Calu3 (cell line): ENCODE results near the gene SLC25A42. TPM values are rescaled to one million over a fixed set of nuclear protein-coding genes. Genes with fewer than 3 reads are reported as not detected.
A peak's percentile ranks its signal among the peaks of the same experiment; 100 is the strongest.
"Not testable (repeated sequence)": the region's sequence is repeated elsewhere in the genome, so short reads cannot be mapped to it uniquely, and the experiment has no call there.

Experiments
- BruUV-seq: library from RNA; stranded (reverse); fragments of 400-500 nt; replicated peaks from 2 replicates; lab custom pipeline; 2021; lab: Mats Ljungman, UMichigan
- CTCF ChIA-PET: fragments of 300-600 bp; sonication (Branson Sonifier 250); formaldehyde crosslinking; loops from one replicate; lab custom pipeline; 2022; ENCODE audit warnings: antibody characterized with exemption; lab: Charles Lee
- DNase-seq: peaks from one replicate; pipeline ENCODE4 v3.0.0; 2022
- H3K27ac Mint-ChIP-seq: one replicate; pipeline ENCODE4 v1.8.0; 2022; ENCODE audit warnings: mixed read lengths; ENCODE audit not compliant: unreplicated experiment
- H3K27me3 Mint-ChIP-seq: one replicate; pipeline ENCODE4 v1.8.0; 2022; ENCODE audit warnings: mixed read lengths; ENCODE audit not compliant: unreplicated experiment
- H3K36me3 Mint-ChIP-seq: one replicate; pipeline ENCODE4 v1.8.0; 2022; ENCODE audit warnings: mild to moderate bottlenecking, moderate library complexity, mixed read lengths; ENCODE audit not compliant: insufficient read depth, unreplicated experiment
- H3K4me1 Mint-ChIP-seq: one replicate; pipeline ENCODE4 v1.8.0; 2022; ENCODE audit warnings: mild to moderate bottlenecking, low read depth, mixed read lengths; ENCODE audit not compliant: unreplicated experiment
- H3K4me3 Mint-ChIP-seq: one replicate; pipeline ENCODE4 v1.8.0; 2022; ENCODE audit warnings: mild to moderate bottlenecking, low read depth, moderate library complexity, mixed read lengths; ENCODE audit not compliant: unreplicated experiment
- H3K9me3 Mint-ChIP-seq: one replicate; pipeline ENCODE4 v1.8.0; 2022; ENCODE audit warnings: low read depth, mixed read lengths; ENCODE audit not compliant: unreplicated experiment
- intact Hi-C: fragments of 100-400 bp; cut with micrococcal nuclease; formaldehyde crosslinking; loops from one replicate; pipeline ENCODE4 v1.10.0; 2022; ENCODE audit not compliant: unreplicated experiment
- total RNA-seq: library from RNA; stranded (reverse); gene quantifications from 2 replicates; pipeline ENCODE4 v1.2.3, GENCODE V29; 2022
- TF ChIP-seq, protein P1 (sequence below): fragments of 200-600 bp; IDR thresholded peaks from one replicate; pipeline ENCODE4 v1.8.0; 2022; ENCODE audit warnings: antibody characterized with exemption; ENCODE audit not compliant: unreplicated experiment

SLC25A42 gene
- total RNA-seq, 1 experiment from 2014 or later = 7.1 TPM

DNA sequence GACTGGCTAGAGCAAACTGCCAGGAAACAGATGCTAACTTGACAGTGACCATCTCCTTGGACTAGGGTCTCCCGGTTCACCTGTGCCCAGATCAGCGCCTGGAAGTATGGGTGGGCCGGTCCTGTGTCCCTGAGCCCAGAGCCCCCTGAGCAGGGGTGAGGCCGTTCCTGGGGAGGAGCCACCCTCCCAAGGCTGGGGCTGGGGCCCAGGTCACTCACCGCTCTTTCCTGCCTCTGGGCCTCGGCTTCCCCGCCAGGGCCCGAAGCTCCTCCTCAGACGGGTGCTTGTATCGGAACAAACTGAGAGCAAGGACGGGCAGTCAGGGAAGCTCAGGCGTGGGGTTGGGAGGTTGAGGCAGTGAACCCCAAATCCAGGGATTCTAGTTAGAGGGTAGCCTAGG, 69.1 kb downstream of the SLC25A42 start:
- intact Hi-C loops = no loop called here
- H3K36me3 Mint-ChIP-seq = peaks cover 7% of the 10 kb centered on the region
- CTCF ChIA-PET = no interaction called here
- no peak overlapping the region for H3K4me3 Mint-ChIP-seq
- no peaks in the 10 kb centered on the region for H3K27me3 Mint-ChIP-seq
- no TSS peak for BruUV-seq
- TF ChIP-seq, protein P1, sequence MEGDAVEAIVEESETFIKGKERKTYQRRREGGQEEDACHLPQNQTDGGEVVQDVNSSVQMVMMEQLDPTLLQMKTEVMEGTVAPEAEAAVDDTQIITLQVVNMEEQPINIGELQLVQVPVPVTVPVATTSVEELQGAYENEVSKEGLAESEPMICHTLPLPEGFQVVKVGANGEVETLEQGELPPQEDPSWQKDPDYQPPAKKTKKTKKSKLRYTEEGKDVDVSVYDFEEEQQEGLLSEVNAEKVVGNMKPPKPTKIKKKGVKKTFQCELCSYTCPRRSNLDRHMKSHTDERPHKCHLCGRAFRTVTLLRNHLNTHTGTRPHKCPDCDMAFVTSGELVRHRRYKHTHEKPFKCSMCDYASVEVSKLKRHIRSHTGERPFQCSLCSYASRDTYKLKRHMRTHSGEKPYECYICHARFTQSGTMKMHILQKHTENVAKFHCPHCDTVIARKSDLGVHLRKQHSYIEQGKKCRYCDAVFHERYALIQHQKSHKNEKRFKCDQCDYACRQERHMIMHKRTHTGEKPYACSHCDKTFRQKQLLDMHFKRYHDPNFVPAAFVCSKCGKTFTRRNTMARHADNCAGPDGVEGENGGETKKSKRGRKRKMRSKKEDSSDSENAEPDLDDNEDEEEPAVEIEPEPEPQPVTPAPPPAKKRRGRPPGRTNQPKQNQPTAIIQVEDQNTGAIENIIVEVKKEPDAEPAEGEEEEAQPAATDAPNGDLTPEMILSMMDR = no peak
- DNase-seq = no peak
- peaks cover 11% of the 10 kb centered on the region for H3K4me1 Mint-ChIP-seq
- no peak overlapping the region for H3K27ac Mint-ChIP-seq
- H3K9me3 Mint-ChIP-seq = no peaks in the 10 kb centered on the region

DNA sequence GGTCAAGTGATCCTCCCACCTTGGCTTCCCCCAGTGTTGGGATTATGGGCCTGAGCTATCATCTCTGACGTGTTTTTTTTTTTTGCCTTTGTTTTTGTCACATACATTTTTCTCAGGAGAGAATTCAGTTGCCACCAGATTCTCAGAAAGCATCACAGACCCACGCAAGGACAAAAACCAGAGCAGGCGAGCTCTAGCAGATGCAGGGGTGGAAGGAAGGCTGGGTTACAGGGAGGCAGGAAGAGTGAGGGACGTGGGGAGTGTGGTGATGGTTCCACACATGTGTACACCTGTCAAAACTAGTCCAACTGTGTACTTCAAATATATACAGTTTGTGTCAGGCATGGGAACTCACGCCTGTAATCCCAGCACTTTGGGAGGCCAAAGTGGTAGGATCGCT, 70.2 kb downstream of the SLC25A42 start:
- no peaks in the 10 kb centered on the region for H3K27me3 Mint-ChIP-seq
- intact Hi-C loops = no loop called here
- no peak for DNase-seq
- no peaks in the 10 kb centered on the region for H3K9me3 Mint-ChIP-seq
- H3K36me3 Mint-ChIP-seq = peaks cover 15% of the 10 kb centered on the region
- H3K4me1 Mint-ChIP-seq = peaks cover 12% of the 10 kb centered on the region
- BruUV-seq = no TSS peak
- no peak overlapping the region for H3K27ac Mint-ChIP-seq
- H3K4me3 Mint-ChIP-seq = no peak overlapping the region
- CTCF ChIA-PET = no interaction called here
- TF ChIP-seq, protein P1 = no peak

DNA sequence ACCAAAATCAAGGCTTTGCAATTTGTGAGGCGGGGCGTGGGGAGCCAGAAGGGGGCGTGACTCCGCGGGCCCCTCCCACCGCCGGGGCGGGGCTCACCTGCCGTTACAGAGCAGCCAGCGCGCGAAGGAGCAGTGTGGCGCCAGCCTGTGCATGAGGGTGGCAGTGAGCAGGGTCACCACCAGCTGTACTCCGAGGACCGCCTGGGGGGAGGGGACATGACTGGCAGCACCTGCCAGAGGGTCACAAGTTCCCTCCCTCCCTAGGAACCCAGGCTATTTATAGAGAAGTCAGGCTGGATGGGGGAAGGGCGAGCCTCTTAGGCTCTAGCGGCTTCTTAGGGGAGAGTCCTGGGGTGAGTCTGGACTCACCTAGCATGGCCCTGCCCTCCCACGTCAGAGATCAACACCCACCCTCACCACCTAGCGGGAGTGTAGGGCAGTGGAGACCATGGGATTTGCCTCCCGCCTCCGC, 70.9 kb downstream of the SLC25A42 start:
- TF ChIP-seq, protein P1 = no peak
- no peaks in the 10 kb centered on the region for H3K27me3 Mint-ChIP-seq
- BruUV-seq = no TSS peak
- H3K9me3 Mint-ChIP-seq = no peaks in the 10 kb centered on the region
- H3K27ac Mint-ChIP-seq = no peak overlapping the region
- no peak for DNase-seq
- peaks cover 12% of the 10 kb centered on the region for H3K4me1 Mint-ChIP-seq
- no peak overlapping the region for H3K4me3 Mint-ChIP-seq
- CTCF ChIA-PET = no interaction called here
- intact Hi-C loops = no loop called here
- peaks cover 15% of the 10 kb centered on the region for H3K36me3 Mint-ChIP-seq

DNA sequence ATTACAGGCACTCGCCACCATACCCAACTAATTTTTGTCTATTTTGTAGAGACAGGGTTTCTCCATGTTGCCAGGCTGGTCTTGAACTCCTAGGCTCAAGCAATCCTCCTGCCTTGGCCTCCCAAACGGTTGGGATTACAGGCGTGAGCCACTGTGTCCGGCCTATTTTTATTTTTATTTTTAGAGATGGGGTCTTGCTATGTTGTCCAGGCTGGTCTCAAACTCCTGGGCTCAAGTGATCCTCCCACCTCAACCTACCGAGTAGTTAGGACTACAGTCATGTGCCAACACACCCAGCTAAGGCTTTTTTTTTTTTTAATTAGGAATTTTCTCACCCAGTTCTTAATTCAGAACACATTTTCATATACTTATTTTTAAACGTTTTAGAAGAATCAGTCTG, 71.9 kb downstream of the SLC25A42 start:
- H3K27me3 Mint-ChIP-seq, DNase-seq, H3K9me3 Mint-ChIP-seq, H3K27ac Mint-ChIP-seq, CTCF ChIA-PET, H3K4me3 Mint-ChIP-seq, intact Hi-C loops, BruUV-seq: not testable (repeated sequence)
- Mint-ChIP-seq H3K4me1 (peaks cover 12% of the 10 kb centered on the region), H3K36me3 (peaks cover 15% of the 10 kb centered on the region)

DNA sequence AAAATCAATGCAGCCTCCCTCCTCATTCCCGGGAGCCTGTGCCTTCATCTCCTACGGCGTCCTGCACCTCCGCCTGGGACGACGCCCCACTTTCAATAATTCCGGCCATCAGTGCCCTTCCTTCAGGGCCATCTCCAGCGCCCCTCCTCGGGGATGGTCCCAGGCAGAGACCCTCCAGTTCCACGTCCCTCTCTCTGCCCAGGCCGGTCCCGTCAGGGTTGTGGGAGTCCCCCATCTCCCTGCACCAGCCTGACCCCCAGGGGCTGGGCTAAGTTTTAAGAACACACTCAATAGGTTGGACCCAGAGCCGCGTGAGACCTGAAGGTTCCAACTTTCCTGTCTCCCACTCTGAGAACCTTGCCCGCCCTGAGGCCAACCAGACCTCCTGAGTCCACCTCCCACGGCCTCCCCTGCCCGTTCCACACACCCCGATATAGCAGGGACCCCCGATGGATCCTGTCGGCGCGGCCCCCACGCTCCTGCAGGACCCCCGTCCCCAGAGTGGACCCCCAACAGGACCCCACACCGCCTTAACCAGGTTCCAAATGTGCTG, 73.8 kb downstream of the SLC25A42 start:
- BruUV-seq = no TSS peak
- TF ChIP-seq, protein P1 = no peak
- H3K4me1 Mint-ChIP-seq = peaks cover 12% of the 10 kb centered on the region
- intact Hi-C loops = loop anchor here (2.0 kb wide), 1 partner anchor 83 kb away; no protein-coding TSS in a partner anchor
- peaks cover 15% of the 10 kb centered on the region for H3K36me3 Mint-ChIP-seq
- H3K27ac Mint-ChIP-seq = peak overlapping the region; percentile 96
- peak overlapping the region; percentile 97 for H3K4me3 Mint-ChIP-seq
- H3K27me3 Mint-ChIP-seq = no peaks in the 10 kb centered on the region
- H3K9me3 Mint-ChIP-seq = no peaks in the 10 kb centered on the region
- CTCF ChIA-PET = no interaction called here
- no peak for DNase-seq
